OCI-LY3 (cell line): ENCODE results near the gene CFAP45.

Experiments
- CTCF ChIP-seq: fragments of 200-600, 300-600 bp; sonication (generic); IDR thresholded peaks from 2 replicates; pipeline ENCODE4 v1.5.1; 2014; ENCODE audit warnings: antibody characterized with exemption, low read length, low read depth
- EZH2phosphoT487 ChIP-seq: fragments of 200-600 bp; shearing (Covaris generic); IDR thresholded peaks from 2 replicates; pipeline ENCODE4 v1.6.1; 2018; ENCODE audit warnings: antibody characterized with exemption, mixed run types, low read depth

- TF ChIP-seq CTCF, result no peak
- TF ChIP-seq EZH2phosphoT487, result no peak
These were observed 32.6 kb upstream of the CFAP45 start for GRCh38 chr1:159932296-159933285.
